ENCODE measurements around the gene DYRK1A. TPM values are rescaled to one million over a fixed set of nuclear protein-coding genes. Genes with fewer than 3 reads are reported as not detected.
"Not testable (repeated sequence)": the region's sequence is repeated elsewhere in the genome, so short reads cannot be mapped to it uniquely, and the experiment has no call there.

DYRK1A gene
- total RNA-seq, 1 donor from 2014 or later: 82.1 TPM

GRCh38 chr21:37528150-37528937 is 161.8 kb downstream of the DYRK1A start:
- no peak for DNase-seq

- no peak for DNase-seq
Measured at GRCh38 chr21:37529649-37530048, 163.1 kb downstream of the DYRK1A start.

- no peak for DNase-seq
Measured at GRCh38 chr21:37530901-37531351, 164.4 kb downstream of the DYRK1A start.

GRCh38 chr21:37531431-37531932 is 164.9 kb downstream of the DYRK1A start:
- no peak for DNase-seq

GRCh38 chr21:37532868-37533780 is 166.6 kb downstream of the DYRK1A start:
- DNase-seq: no peak

GRCh38 chr21:37534431-37534830 is 167.9 kb downstream of the DYRK1A start:
- DNase-seq: no peak

- DNase-seq: no peak
Measured at GRCh38 chr21:37535130-37535529, 168.6 kb downstream of the DYRK1A start.

- DNase-seq: no peak
Measured at GRCh38 chr21:37535672-37536071, 169.1 kb downstream of the DYRK1A start.

- no peak for DNase-seq
Measured at GRCh38 chr21:37536616-37537278, 170.2 kb downstream of the DYRK1A start.

GRCh38 chr21:37537391-37537996 is 170.9 kb downstream of the DYRK1A start:
- DNase-seq: no peak

- no peak for DNase-seq
Measured at GRCh38 chr21:37538971-37539590, 172.5 kb downstream of the DYRK1A start.

GRCh38 chr21:37541128-37541527 is 174.6 kb downstream of the DYRK1A start:
- not testable (repeated sequence) for DNase-seq

GRCh38 chr21:37542512-37542911 is 175.9 kb downstream of the DYRK1A start:
- DNase-seq: no peak

GRCh38 chr21:37546299-37546908 is 179.8 kb downstream of the DYRK1A start:
- DNase-seq: no peak

- peak; percentile 30 for DNase-seq
Measured at GRCh38 chr21:37546949-37547614, 180.5 kb downstream of the DYRK1A start.

GRCh38 chr21:37547615-37548200 is 181.1 kb downstream of the DYRK1A start:
- peak; percentile 53 for DNase-seq

GRCh38 chr21:37548521-37548981 is 182.0 kb downstream of the DYRK1A start:
- no peak for DNase-seq

- not testable (repeated sequence) for DNase-seq
Measured at GRCh38 chr21:37549730-37550129, 183.2 kb downstream of the DYRK1A start.

GRCh38 chr21:37550157-37550556 is 183.6 kb downstream of the DYRK1A start:
- DNase-seq: peak; percentile 80
